IMR-90 (cell line): Measurements from ENCODE around the gene SHISA6. TPM values are rescaled to one million over a fixed set of nuclear protein-coding genes. Genes with fewer than 3 reads are reported as not detected.

Experiments used
- ATAC-seq: fragments of 200-7000 bp; cut with Tn5 transposase; 2 replicates; pipeline ENCODE4 v1.9.1; 2020; ENCODE audit warnings: low read depth, mild to moderate bottlenecking, moderate library complexity
- Bru-seq: library from RNA; stranded (reverse); fragments of 400-500 nt; gene quantifications from one replicate; lab custom pipeline; 2021; lab: Mats Ljungman, UMichigan
- BruChase-seq, 2 experiments: library from RNA; stranded (reverse); fragments of 400-500 nt; gene quantifications; one replicate each; lab custom pipeline; 2021; lab: Mats Ljungman, UMichigan
- BruUV-seq: library from RNA; stranded (reverse); fragments of 400-500 nt; replicated peaks from 2 replicates; lab custom pipeline; 2021; lab: Mats Ljungman, UMichigan
- CTCF ChIA-PET: fragments of 300-600 bp; formaldehyde crosslinking; extraction: SDS; loops from one replicate; lab custom pipeline; 2021; ENCODE audit warnings: antibody characterized with exemption; lab: Yijun Ruan, JAX
- POLR2A ChIA-PET: fragments of 300-600 bp; sonication (Branson Sonifier 250); formaldehyde crosslinking; loops from one replicate; lab custom pipeline; 2022; ENCODE audit warnings: antibody characterized with exemption; ENCODE audit not compliant: unreplicated experiment; lab: Charles Lee
- DNase-seq: peaks from one replicate; pipeline ENCODE4 v3.0.0; 2013
- H2AFZ ChIP-seq: replicated peaks from 2 replicates; pipeline ENCODE3; 2013; ENCODE audit warnings: low read length, mild to moderate bottlenecking; ENCODE audit not compliant: poor library complexity
- H2AK5ac ChIP-seq: 2 replicates; pipeline ENCODE4 v1.6.1; 2013; ENCODE audit warnings: low read depth, low read length, inconsistent platforms
- H2AK9ac ChIP-seq: replicated peaks from 2 replicates; pipeline ENCODE3; 2013; ENCODE audit warnings: mild to moderate bottlenecking, low read depth, low read length, moderate library complexity; ENCODE audit not compliant: poor library complexity
- H2BK120ac ChIP-seq: 2 replicates; pipeline ENCODE4 v1.6.1; 2013; ENCODE audit warnings: low read depth, low read length, inconsistent platforms
- H2BK15ac ChIP-seq: 3 replicates; pipeline ENCODE4 v1.6.1; 2013; ENCODE audit warnings: low read depth, low read length, inconsistent platforms
- H2BK20ac ChIP-seq: 2 replicates; pipeline ENCODE4 v1.6.1; 2013; ENCODE audit warnings: low read depth, mild to moderate bottlenecking, inconsistent platforms, low read length, moderate library complexity
- H2BK5ac ChIP-seq: 2 replicates; pipeline ENCODE4 v1.6.1; 2013; ENCODE audit warnings: mild to moderate bottlenecking, low read depth, low read length, inconsistent platforms; ENCODE audit not compliant: poor library complexity, severe bottlenecking
- H3K14ac ChIP-seq: replicated peaks from 2 replicates; pipeline ENCODE4 v1.6.1; 2013; ENCODE audit warnings: low read depth, low read length, inconsistent platforms
- H3K18ac ChIP-seq: 2 replicates; pipeline ENCODE4 v1.6.1; 2013; ENCODE audit warnings: low read depth, low read length, control low read depth
- H3K23ac ChIP-seq: 2 replicates; pipeline ENCODE4 v1.6.1; 2013; ENCODE audit warnings: low read depth, low read length, inconsistent platforms
- H3K27ac ChIP-seq: 2 replicates; pipeline ENCODE4 v1.5.1; 2013; ENCODE audit warnings: mild to moderate bottlenecking, control low read depth, low read length; ENCODE audit not compliant: insufficient read depth
- H3K27me3 ChIP-seq: 2 replicates; pipeline ENCODE4 v1.6.1; 2013; ENCODE audit warnings: low read length; ENCODE audit not compliant: control insufficient read depth, insufficient read depth
- H3K36me3 ChIP-seq: 2 replicates; pipeline ENCODE4 v1.6.1; 2013; ENCODE audit warnings: low read length, mixed read lengths; ENCODE audit not compliant: control insufficient read depth, insufficient read depth
- H3K4ac ChIP-seq: 2 replicates; pipeline ENCODE4 v1.6.1; 2013; ENCODE audit warnings: low read depth, low read length, inconsistent platforms
- H3K4me1 ChIP-seq: 2 replicates; pipeline ENCODE4 v1.6.1; 2013; ENCODE audit warnings: low read length, mixed read lengths; ENCODE audit not compliant: control insufficient read depth, insufficient read depth
- H3K4me2 ChIP-seq: 2 replicates; pipeline ENCODE4 v1.6.1; 2013; ENCODE audit warnings: low read depth, mild to moderate bottlenecking, control low read depth, low read length, moderate library complexity
- H3K4me3 ChIP-seq: 2 replicates; pipeline ENCODE4 v1.5.1; 2013; ENCODE audit warnings: low read depth, mild to moderate bottlenecking, control low read depth, low read length, moderate library complexity; ENCODE audit not compliant: insufficient read depth
- H3K56ac ChIP-seq: 2 replicates; pipeline ENCODE4 v1.6.1; 2013; ENCODE audit warnings: low read length, inconsistent platforms; ENCODE audit not compliant: insufficient read depth; ENCODE audit errors: extremely low read depth
- H3K79me1 ChIP-seq, 2 experiments: 2 replicates each; pipeline ENCODE4 v1.6.1; 2013; ENCODE audit warnings: low read length in 2 of 2, inconsistent platforms in 1 of 2, low read depth in 1 of 2
- H3K9ac ChIP-seq: 2 replicates; pipeline ENCODE4 v1.6.1; 2013; ENCODE audit warnings: low read depth, low read length, control low read depth
- H3K9me1 ChIP-seq: 2 replicates; pipeline ENCODE4 v1.6.1; 2013; ENCODE audit warnings: low read length, inconsistent platforms; ENCODE audit not compliant: insufficient read depth
- H3K9me3 ChIP-seq: 2 replicates; pipeline ENCODE4 v1.6.1; 2013; ENCODE audit warnings: low read length; ENCODE audit not compliant: control insufficient read depth, insufficient read depth
- H4K20me1 ChIP-seq: 2 replicates; pipeline ENCODE4 v1.6.1; 2013; ENCODE audit warnings: low read length, inconsistent platforms; ENCODE audit not compliant: insufficient read depth
- H4K5ac ChIP-seq: 2 replicates; pipeline ENCODE4 v1.6.1; 2013; ENCODE audit warnings: mild to moderate bottlenecking, low read depth, low read length, control low read depth
- H4K8ac ChIP-seq, 2 experiments: 2 replicates each; pipeline ENCODE4 v1.6.1; 2013; ENCODE audit warnings: low read depth in 2 of 2, low read length in 2 of 2, control low read depth in 1 of 2, inconsistent platforms in 1 of 2
- H4K91ac ChIP-seq: 2 replicates; pipeline ENCODE4 v1.6.1; 2013; ENCODE audit warnings: low read depth, low read length, inconsistent platforms; ENCODE audit not compliant: insufficient read depth
- CEBPB ChIP-seq: IDR thresholded peaks from 2 replicates; pipeline ENCODE4 v1.6.1; 2012; ENCODE audit warnings: low read depth, low read length, improper control_type of control experiment
- MAFK ChIP-seq: IDR thresholded peaks from 2 replicates; pipeline ENCODE4 v1.6.1; 2012; ENCODE audit warnings: low read depth, low read length, improper control_type of control experiment
- MAZ ChIP-seq: IDR thresholded peaks from 2 replicates; pipeline ENCODE4 v1.6.1; 2012; ENCODE audit warnings: low read depth, mild to moderate bottlenecking, low read length, improper control_type of control experiment, moderate library complexity, borderline replicate concordance
- MXI1 ChIP-seq: IDR thresholded peaks from 2 replicates; pipeline ENCODE4 v1.6.1; 2012; ENCODE audit warnings: low read depth, mild to moderate bottlenecking, low read length, moderate library complexity, borderline replicate concordance
- POLR2A ChIP-seq: IDR thresholded peaks from 2 replicates; pipeline ENCODE4 v1.6.1; 2012; ENCODE audit warnings: mild to moderate bottlenecking, low read depth, low read length
- RCOR1 ChIP-seq: IDR thresholded peaks from 2 replicates; pipeline ENCODE4 v1.6.1; 2012; ENCODE audit warnings: mild to moderate bottlenecking, low read length, improper control_type of control experiment; ENCODE audit not compliant: insufficient replicate concordance
- RFX5 ChIP-seq: IDR thresholded peaks from 2 replicates; pipeline ENCODE4 v1.8.0; 2012; ENCODE audit warnings: low read depth, mild to moderate bottlenecking, low read length, moderate library complexity
- SMC3 ChIP-seq: fragments of 150-350 bp; IDR thresholded peaks from 2 replicates; pipeline ENCODE4 v1.6.1; 2016; ENCODE audit warnings: low read depth, mild to moderate bottlenecking, antibody characterized with exemption, low read length, moderate library complexity
- WGBS, 2 experiments: methylation state at CpG; one replicate each; pipeline versions ENCODE4 v1.1.5 to v1.1.7; 2013; ENCODE audit warnings: missing lambda C conversion rate in 2 of 2; ENCODE audit not compliant: insufficient read length in 1 of 2; ENCODE audit errors: extremely low coverage in 2 of 2; 5-methylcytosine and 5-hydroxymethylcytosine counted together
- dilution Hi-C: fragments of 300-500 bp; cut with HindIII; formaldehyde crosslinking; loops from one replicate; pipeline ENCODE4 v1.14.3; 2018; ENCODE audit warnings: low sequenced_read_pairs; ENCODE audit not compliant: unreplicated experiment
- in situ Hi-C: fragments of 300-500 bp; cut with MboI; formaldehyde crosslinking; loops from 3 replicates; pipeline ENCODE4 v1.14.3; 2019; ENCODE audit warnings: low sequenced_read_pairs, inconsistent platforms, mixed read lengths
- intact Hi-C: fragments of 100-400 bp; cut with micrococcal nuclease; formaldehyde crosslinking; loops from 2 replicates; pipeline ENCODE4 v1.10.0; 2022
- long read RNA-seq: library from polyadenylated mRNA; unstranded; transcript quantifications from one replicate; pipeline ENCODE4 v2.0.0, GENCODE V29; 2021; ENCODE audit not compliant: unreplicated experiment
- polyA plus RNA-seq, 3 experiments: library from polyadenylated mRNA; depleted of rRNA; stranded (reverse); fragments of >200 nt; gene quantifications; 2 replicates each; pipeline ENCODE4 v1.2.3, GENCODE V29; 2012; ENCODE audit warnings: low replicate concordance in 1 of 3
- total RNA-seq: library from RNA; depleted of rRNA; stranded (reverse); fragments of >200 nt; gene quantifications from 2 replicates; pipeline ENCODE4 v1.2.3, GENCODE V29; 2012; rRNA removed
- TF ChIP-seq, protein P1 (sequence below): conservative IDR thresholded peaks from 2 replicates; pipeline ENCODE4 v1.5.1; 2012; ENCODE audit warnings: mild to moderate bottlenecking, low read depth, low read length, improper control_type of control experiment
- TF ChIP-seq, protein P2 (sequence below): fragments of 150-350 bp; IDR thresholded peaks from 2 replicates; pipeline ENCODE4 v1.6.1; 2016; ENCODE audit warnings: low read depth, mild to moderate bottlenecking, low read length, moderate library complexity, borderline replicate concordance

Gene SHISA6
- total RNA-seq (not detected in 2 replicates), polyA plus RNA-seq (2012; rRNA removed) (not detected in 2 replicates), Bru-seq, nascent RNA (percentile 1 among the genes with signal in this experiment), BruChase-seq, experiment 1, labeled RNA remaining after a 6-hour chase (percentile 1 among the genes with signal in this experiment), BruChase-seq, experiment 2, labeled RNA remaining after a 2-hour chase (percentile 0 among the genes with signal in this experiment)
- not detected in 2 replicates for polyA plus RNA-seq (2012; cell fraction: cytosol; rRNA removed)
- not detected in 2 replicates for polyA plus RNA-seq (2012; cell fraction: nucleus; rRNA removed; ENCODE audit: low replicate concordance)
- long read RNA-seq, result 0 reads

DNA sequence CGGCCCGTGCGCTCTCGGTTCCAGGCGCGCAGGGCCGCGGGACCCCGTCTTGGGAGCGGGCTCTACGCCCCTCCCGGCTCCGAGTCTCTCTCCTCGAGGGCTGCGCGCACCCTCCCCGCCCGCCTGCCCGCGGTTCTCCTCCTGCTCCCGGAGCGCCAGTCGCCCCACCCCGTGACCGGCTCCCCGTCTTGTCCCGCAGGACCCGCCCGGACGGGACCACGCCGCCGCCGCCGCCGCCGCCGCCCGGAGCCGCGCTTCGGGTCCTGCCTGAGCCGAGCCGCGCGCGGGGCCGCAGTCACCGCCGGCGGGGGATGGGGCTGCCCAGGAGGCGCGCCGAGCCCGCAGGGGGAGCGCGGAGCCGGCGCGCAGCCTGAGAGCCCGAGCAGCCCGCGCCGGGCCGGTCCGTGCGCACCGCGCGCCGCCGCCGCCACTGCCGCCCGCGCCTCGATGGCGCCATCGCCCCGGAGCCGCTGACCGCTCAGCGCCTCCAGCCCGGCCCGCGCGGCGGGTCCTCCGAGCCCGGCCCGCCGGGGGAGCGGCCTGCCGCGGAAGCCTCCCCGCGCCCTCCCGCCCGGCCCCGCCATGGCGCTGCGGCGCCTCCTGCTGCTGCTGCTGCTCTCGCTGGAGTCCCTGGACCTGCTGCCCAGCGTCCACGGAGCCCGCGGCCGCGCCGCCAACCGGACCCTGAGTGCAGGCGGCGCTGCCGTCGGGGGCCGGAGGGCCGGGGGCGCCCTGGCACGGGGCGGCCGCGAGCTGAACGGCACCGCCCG, at the start of gene SHISA6:
TSS of gene SHISA6 (plus strand) at position 373 of the 770 bp plus-strand sequence.
- Histone ChIP-seq H2AK9ac (no peak within 1 kb of the TSS), H3K27ac (no peak within 1 kb of the TSS), H3K56ac (no peak within 1 kb of the TSS), H4K8ac (no peak within 1 kb of the TSS), H4K91ac (no peak within 1 kb of the TSS), H3K18ac (no peak within 1 kb of the TSS), H3K36me3 (no peaks in the 10 kb centered on the region), H3K14ac (no peak within 1 kb of the TSS), H2AK5ac (no peak within 1 kb of the TSS), H3K4me2 (no peak within 1 kb of the TSS), H2BK120ac (no peak within 1 kb of the TSS), H3K27me3 (no peaks in the 10 kb centered on the region; the same call in 1 of the 2 replicates), H3K4me1 (no peaks in the 10 kb centered on the region), H3K79me1 (no peaks in the 10 kb centered on the region), H3K9me1 (no peaks in the 10 kb centered on the region), H2BK5ac (no peak within 1 kb of the TSS), H3K23ac (no peak within 1 kb of the TSS), H3K4me3 (no peak within 1 kb of the TSS), H2AFZ (no peak within 1 kb of the TSS), H3K9me3 (peaks cover 12% of the 10 kb centered on the region), H2BK15ac (no peak within 1 kb of the TSS), H3K4ac (no peak within 1 kb of the TSS), H4K20me1 (no peaks in the 10 kb centered on the region), H3K9ac (no peak within 1 kb of the TSS), H2BK20ac (no peak within 1 kb of the TSS), H4K5ac (no peak within 1 kb of the TSS)
- TF ChIP-seq RFX5 (no peak), CEBPB (no peak), POLR2A (no peak), MAFK (no peak), MXI1 (no peak), SMC3 (no peak), RCOR1 (no peak), MAZ (no peak)
- TF ChIP-seq, protein P1, sequence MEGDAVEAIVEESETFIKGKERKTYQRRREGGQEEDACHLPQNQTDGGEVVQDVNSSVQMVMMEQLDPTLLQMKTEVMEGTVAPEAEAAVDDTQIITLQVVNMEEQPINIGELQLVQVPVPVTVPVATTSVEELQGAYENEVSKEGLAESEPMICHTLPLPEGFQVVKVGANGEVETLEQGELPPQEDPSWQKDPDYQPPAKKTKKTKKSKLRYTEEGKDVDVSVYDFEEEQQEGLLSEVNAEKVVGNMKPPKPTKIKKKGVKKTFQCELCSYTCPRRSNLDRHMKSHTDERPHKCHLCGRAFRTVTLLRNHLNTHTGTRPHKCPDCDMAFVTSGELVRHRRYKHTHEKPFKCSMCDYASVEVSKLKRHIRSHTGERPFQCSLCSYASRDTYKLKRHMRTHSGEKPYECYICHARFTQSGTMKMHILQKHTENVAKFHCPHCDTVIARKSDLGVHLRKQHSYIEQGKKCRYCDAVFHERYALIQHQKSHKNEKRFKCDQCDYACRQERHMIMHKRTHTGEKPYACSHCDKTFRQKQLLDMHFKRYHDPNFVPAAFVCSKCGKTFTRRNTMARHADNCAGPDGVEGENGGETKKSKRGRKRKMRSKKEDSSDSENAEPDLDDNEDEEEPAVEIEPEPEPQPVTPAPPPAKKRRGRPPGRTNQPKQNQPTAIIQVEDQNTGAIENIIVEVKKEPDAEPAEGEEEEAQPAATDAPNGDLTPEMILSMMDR, result no peak
- TF ChIP-seq, protein P2, sequence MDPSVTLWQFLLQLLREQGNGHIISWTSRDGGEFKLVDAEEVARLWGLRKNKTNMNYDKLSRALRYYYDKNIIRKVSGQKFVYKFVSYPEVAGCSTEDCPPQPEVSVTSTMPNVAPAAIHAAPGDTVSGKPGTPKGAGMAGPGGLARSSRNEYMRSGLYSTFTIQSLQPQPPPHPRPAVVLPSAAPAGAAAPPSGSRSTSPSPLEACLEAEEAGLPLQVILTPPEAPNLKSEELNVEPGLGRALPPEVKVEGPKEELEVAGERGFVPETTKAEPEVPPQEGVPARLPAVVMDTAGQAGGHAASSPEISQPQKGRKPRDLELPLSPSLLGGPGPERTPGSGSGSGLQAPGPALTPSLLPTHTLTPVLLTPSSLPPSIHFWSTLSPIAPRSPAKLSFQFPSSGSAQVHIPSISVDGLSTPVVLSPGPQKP, result no peak
- POLR2A ChIA-PET, result no interaction called here
- no TSS peak for BruUV-seq
- DNase-seq (no peak), ATAC-seq (no peak)
- intact Hi-C loops (no loop called here), dilution Hi-C loops (no loop called here), in situ Hi-C loops (no loop called here)
- CTCF ChIA-PET, result no interaction called here
- 5% methylated on average over 64 of the region's 126 CpGs; no CpG with 5 or more reads in 1 of the 2 experiments for WGBS, 2 experiments
